Measurements from ENCODE around the gene KAT2A.

The KAT2A gene

DNA sequence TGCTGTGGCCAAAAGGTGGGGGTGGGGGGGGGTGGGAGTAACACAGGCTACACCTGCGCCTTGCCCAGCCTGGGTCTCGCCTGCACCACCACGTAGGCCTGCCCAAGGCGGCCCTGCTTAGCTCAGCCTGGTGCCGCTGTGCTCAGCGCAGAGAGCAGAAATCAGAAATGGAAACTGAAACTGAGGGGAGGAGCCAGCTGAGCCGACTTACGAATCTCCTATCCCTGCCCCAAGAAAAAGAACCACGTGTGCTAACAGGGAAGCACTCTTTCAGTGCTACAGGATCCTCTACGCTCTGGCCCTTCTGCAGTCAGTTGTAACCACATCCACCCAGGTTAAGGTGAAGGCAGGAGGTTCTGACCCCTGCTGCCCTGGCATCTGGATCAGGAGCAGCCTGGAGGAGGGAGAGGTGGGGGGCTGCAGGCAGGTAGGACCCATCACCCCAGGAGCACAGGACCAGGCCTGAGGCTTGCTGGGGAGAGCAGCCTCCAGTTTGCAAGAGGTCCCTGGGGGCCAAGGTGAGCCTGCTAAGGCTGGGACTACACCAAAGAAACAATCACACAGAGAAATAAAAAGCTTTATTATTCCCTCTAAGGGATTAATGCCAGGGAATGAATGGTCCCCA, 8.5 kb downstream of the KAT2A start, which contains the start of gene DHX58:
DHX58 (minus strand) TSS at position 163 of the 625 bp plus-strand sequence. CDS start 822 bp downstream, outside the sequence.
- DNase-seq, result peak; percentile 90

DNA sequence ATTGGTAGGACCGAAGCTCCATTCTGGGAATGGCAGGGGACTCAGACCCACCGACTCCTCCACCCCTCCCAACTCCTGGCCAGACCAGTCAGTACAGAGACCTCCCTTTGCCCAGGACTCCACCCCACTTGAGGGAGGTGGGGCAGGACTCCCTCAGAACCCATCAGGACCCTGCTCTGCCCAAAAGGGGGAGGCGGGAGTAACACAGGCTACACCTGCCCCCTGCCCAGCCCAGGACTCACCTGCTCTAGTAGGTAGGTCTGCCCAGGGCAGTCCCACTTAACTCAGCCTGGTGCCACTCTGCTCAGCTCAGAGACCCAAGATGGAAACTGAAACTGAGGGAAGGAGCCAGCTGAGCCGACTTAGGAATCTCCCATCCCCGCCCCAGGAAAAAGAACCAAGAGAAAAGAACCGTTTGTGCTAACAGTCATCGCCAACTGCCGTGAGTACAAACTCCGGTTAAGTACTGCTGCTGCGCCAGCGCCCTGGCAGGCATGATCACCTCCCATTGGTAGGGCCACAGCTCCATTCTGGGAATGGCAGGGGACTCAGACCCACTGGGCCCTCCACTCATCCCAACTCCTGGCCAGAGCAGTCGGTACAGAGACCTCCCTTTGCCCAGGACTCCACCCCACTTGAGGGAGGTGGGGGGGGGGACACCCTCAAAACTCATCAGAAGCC, 9.2 kb downstream of the KAT2A start:
- peak; percentile 46 for DNase-seq

DNA sequence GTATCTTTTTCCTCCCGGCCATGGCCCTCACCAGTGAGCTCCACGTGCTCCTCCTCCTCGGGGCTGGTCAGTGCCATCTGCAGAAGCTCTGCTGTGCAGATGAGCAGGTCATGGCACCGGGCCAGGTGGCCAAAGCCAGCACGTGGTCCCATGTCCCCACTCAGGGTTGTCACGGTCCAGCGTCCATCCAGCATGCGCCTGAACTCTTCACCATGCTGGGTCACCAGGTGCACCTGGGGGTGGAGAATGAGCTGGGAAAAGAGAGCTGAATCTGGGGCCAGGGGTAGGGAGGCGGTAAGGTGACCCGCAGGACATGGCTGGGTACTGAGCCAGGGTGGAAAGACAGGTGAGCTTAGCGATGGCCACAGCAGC, 9.9 kb downstream of the KAT2A start:
- no peak for DNase-seq

- no peak for DNase-seq
Observed at GRCh38 chr17:42110301-42111264, 10.6 kb downstream of the KAT2A start.

GRCh38 chr17:42109086-42109485, 12.1 kb downstream of the KAT2A start:
- DNase-seq, result no peak

GRCh38 chr17:42107597-42108576, 13.3 kb downstream of the KAT2A start:
- peak; percentile 92 for DNase-seq

- no peak for DNase-seq
Observed at GRCh38 chr17:42107124-42107523, 14.0 kb downstream of the KAT2A start.

DNA sequence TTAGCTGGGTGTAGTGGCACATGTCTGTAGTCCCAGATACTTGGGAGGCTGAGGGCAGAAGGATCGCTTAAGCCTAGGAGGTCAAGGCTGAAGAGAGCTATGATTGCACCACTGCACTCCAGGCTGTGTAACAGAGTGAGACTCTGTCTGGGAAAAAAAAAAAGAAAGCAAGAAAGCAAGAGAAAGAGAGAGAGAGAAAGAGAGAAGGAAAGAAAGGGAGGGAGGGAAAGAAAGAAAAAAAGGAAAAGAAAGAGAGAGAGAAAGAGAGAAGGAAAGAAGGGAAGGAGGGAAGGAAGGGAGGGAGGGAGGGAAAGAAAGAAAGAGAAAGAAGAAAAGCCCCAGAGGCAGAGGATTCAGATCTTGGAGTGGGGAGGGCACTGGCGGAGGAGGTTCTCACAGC, 15.2 kb downstream of the KAT2A start:
- DNase-seq, result no peak

GRCh38 chr17:42104264-42104663, 16.9 kb downstream of the KAT2A start:
- no peak for DNase-seq

DNA sequence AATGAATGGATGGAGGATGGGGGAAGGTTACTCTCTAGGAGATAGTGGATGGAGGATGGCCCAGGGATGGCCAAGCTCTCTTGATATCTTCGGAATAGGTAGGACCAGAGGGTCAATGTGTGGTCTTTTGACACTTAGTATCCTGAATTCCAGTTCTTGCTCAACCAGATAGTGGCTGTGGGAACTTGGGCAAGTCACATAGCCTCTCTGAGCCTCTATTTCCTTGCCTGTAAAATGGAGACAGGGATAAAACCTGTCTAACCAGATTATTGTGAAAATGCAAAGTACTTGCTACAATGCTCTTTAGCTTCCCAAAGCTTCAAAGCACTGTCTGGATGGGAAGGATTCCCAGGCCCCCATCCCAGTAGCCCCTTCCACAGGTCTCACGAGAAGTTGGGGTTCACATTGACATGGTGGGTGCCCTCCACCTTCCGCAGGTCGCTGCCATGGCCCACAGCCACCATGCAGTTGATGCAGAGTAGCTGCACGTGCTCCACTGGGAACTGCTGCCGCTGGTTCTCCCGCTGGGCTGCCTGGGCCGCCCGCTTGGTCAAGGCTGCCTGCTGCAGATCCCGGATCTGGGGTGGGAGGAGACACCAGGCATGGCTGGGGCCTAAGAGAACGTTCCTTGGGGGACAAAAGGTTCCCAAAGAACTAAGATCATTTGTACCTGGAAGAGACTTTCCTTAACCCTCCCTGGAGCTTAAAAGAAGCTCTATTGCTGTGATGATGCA, 17.8 kb downstream of the KAT2A start:
- DNase-seq, result no peak

- DNase-seq, result peak; percentile 63
Observed at GRCh38 chr17:42101513-42102292, 19.5 kb downstream of the KAT2A start.

GRCh38 chr17:42098730-42099399, 22.3 kb downstream of the KAT2A start:
- no peak for DNase-seq

- DNase-seq, result peak; percentile 48
Observed at GRCh38 chr17:42097691-42098631, 23.2 kb downstream of the KAT2A start, which contains the start of gene ZNF385C. Gene ZNF385C, minus strand, starts transcription at chr17:42098473. Its CDS starts 35,417 bp downstream, at chr17:42063056.

GRCh38 chr17:42096360-42097111, 24.6 kb downstream of the KAT2A start:
- no peak for DNase-seq

- DNase-seq, result no peak
Observed at GRCh38 chr17:42094375-42095069, 26.6 kb downstream of the KAT2A start.

DNA sequence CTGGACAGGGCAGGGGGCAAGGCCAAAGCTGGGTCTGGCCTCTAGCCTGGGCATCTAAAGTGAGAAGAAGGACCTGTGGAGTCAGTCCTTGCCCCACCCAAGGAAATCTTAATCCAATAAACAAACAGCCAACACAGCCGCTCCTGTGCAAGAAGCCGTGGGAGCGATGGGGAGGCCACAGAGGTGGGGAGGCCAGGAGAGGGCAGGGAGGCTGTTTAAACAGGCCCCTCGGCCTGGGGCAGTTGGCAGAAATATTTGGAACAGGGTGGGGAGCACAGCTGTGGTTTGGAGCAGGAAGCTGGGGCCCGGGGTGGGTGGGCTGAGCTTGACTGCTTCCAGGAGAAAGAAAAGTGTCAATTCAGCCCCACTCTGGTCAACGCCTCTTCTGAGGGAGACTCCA, 28.2 kb downstream of the KAT2A start:
- DNase-seq, result no peak

All from CD4-positive, alpha-beta T cell treated with Interleukin-17A for 1 hour (primary cell).